Epithelial cell of prostate (primary cell): ENCODE measurements around the gene CYP8B1.

Experiments used
- DNase-seq: peaks from one replicate; pipeline ENCODE4 v3.0.0-alpha.2; 2011; ENCODE audit warnings: low read depth, low spot score
- H3K27ac ChIP-seq: fragments of 450-650 bp; 2 replicates; pipeline ENCODE4 v1.5.1; 2017; ENCODE audit warnings: mild to moderate bottlenecking

The CYP8B1 gene

DNA sequence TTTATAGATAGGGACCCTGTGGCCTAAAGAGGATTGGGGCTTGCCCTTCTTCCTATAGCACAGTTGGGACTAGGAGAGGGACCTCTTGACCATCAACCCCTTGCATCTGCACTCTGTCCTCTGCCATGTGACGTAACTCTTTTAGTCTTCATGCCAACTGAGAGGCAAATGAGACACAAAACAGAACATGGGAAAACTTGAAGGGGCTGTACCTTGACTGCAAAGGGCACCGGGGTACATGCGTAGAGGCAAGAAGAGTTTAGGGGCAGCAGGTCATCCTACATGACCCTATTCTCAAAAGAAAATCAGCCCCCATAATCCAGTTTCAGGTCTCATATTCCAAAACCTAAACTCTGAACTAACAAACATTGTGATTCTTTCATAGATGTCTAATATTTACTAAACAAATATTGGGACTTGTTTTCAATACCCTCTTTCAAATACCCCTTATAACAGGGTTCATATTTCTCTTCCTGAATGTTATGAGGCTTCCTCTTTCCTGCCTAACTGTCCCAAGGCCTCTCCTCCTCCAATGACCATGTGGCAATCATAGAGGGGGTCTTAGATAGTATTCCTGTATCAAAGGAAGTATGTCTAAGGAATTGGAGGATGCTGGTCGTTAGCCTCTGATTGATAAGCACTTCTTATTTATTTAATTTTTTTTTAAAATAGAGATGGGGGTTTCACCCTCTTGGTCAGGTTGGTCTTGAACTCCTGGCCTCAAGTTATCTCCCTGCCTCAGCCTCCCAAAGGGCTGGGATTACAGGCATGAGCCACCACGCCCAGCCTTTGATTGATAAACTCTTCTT lies 45.8 kb downstream of the CYP8B1 start:
- no peak for DNase-seq
- H3K27ac ChIP-seq = peak overlapping the region; percentile 64

DNA sequence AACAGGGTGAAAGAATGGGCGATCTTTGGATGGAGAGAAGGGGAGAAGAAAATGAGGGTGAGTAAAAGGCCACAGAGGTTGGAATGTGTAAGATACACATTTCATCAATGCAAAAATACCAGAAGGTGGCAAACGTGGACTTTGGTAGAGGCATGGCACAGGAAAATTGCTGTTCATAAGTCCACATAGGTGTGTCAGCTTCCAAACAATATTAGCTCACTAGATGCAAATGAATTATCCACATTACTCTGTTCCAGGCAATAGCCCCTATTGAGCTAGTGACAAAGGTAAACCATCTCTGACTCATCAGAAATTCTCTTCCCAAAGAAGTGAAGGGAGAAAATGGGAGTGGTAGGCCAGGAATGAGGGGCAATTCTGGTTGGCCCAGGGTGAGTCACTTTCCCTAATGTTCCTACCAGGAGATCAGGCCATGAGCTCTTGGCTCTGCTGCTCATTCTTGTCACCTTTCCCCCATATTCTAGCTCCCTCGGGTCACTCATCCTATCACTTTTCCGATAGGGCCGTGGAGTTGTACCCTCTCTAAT lies 46.5 kb downstream of the CYP8B1 start:
- no peak for DNase-seq
- H3K27ac ChIP-seq = peak overlapping the region; percentile 64

DNA sequence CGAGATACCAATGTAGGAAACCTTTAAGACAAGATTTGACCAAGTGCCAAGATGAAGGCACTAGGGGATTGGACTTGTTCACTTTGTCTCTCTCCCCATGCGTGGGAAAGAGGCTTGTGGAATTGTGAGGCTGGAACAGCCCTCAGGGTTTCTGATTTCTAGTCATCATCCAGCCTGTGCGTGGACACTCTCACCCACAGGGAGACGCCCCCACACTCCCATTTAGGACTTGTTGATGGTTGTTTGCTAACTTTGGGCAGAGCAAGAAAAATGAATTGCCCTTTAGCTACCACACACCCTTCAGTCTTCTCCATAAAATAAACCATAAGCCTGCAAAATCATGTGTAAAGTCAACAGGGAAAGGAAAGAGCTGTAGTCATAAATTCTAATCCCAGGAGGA lies 48.0 kb downstream of the CYP8B1 start:
- no peak for DNase-seq
- peak overlapping the region; percentile 55 for H3K27ac ChIP-seq

DNA sequence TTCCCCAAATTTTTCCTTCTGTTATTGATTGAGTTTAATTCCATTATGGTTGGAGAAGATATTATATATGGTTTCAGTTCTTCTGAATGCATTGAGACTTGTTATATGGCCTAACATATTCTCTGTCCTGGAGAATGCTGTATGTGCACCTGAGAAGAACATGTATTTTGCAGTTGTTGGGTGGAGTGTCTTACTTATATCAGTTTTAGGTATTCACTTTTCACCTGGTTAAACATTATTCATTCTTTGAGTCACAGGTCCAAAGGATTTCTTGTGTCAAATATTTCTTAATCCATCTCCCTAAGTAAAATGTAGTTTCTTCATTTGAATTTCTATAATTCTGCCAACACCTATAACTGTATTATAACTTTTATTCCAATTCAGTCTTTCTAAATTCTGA lies 48.7 kb downstream of the CYP8B1 start:
- no peak for DNase-seq
- peak overlapping the region; percentile 55 for H3K27ac ChIP-seq

DNA sequence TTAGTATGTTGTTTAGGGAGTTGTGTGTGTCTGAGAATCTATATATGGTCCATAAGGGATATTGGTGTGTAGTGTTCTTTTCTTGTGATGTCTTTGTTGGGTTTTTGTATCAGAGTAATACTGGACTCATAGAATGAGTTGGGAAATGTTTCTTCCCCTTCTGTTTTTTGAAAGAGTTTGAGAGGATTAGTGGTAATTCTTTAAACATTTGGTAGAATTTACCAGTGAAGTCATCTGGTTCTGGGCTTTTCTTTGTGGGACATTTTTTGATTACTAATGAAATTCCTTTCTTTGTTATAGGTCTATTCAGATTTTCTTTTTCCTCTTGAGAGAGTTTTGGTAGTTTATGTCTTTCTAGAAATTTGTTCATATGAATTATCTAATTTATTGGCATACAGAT lies 49.5 kb downstream of the CYP8B1 start:
- H3K27ac ChIP-seq = peak overlapping the region; percentile 55
- no peak for DNase-seq

DNA sequence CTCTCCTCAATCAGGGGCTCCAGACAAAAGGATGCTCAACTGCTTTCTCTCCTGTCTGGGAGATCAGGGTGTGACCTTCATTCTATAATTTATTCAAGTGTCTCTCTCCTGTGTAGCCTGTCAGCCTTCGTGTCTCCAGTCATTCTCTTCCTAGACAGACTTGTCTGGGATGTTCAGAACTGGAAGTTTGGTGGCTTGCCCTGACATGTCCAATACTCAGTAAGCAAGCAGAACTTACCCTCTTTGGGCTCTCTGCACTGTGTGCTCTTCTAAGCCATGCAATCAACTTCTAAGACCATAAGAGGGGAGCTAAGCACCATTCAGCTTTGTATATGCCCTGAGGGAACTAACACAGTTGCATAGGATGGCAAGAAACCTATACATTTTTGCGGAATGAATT lies 52.3 kb downstream of the CYP8B1 start:
- peak overlapping the region; percentile 91 for H3K27ac ChIP-seq
- peak; percentile 97 for DNase-seq

DNA sequence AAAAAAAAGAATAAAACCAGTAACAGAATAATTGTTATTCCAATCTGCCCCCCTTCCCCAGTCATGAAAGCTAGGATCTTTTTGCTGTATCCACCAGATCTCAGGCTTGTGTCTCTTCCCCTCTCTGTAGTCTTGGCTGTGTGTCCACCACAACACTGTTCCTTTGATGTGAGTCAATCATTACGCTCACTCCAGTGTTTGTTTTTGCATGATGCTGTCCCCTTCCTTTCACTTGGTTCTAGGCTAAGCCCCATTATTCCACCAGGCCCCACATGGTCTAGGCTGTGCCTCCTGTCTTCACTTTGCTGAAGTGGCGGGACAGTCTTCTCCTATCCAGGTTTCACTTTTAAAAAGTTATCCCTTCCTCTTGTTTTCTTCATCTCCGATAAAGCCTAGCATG lies 52.9 kb downstream of the CYP8B1 start:
- DNase-seq = no peak
- H3K27ac ChIP-seq = peak overlapping the region; percentile 91
